ENCODE data around the gene PHETA2.

GRCh38 chr22:42101199-42101598 is 27.2 kb downstream of the PHETA2 start:
- TF ChIP-seq CTCF (IDR thresholded peaks at IDR 0.05; ENCODE audit: control extremely low read depth in 1 of 3, insufficient read depth in 1 of 3, low read depth in 1 of 3, low read length in 3 of 3) (no peak), CBX8 (IDR thresholded peaks at IDR 0.05; ENCODE audit: borderline replicate concordance, low read depth, low read length) (no peak), TAF1 (IDR thresholded peaks at IDR 0.05; ENCODE audit: low read depth, low read length) (no peak), EP300 (IDR thresholded peaks at IDR 0.05; ENCODE audit: borderline replicate concordance in 1 of 2, low read depth in 2 of 2, low read length in 2 of 2) (no peak), ZNF274 (IDR thresholded peaks at IDR 0.05; ENCODE audit: borderline replicate concordance, extremely low read depth, low read length) (no peak), RFX5 (IDR thresholded peaks at IDR 0.05; ENCODE audit: borderline replicate concordance, low read depth, low read length) (no peak), POLR2A (IDR thresholded peaks at IDR 0.05; ENCODE audit: control extremely low read depth in 1 of 2, low read depth in 2 of 2, low read length in 2 of 2) (no peak), POLR2AphosphoS5 (IDR thresholded peaks at IDR 0.05; ENCODE audit: low read depth, low read length) (no peak), CHD1 (IDR thresholded peaks at IDR 0.05; ENCODE audit: low read depth, low read length) (no peak), ATF3 (IDR thresholded peaks at IDR 0.05; ENCODE audit: insufficient read depth, low read depth, low read length) (no peak), CEBPB (IDR thresholded peaks at IDR 0.05; ENCODE audit: low read depth, low read length) (no peak), SIN3A (conservative IDR thresholded peaks at IDR 0.05 in 1 of 2, IDR thresholded peaks at IDR 0.05 in 1 of 2; ENCODE audit: low read depth in 1 of 2, low read length in 2 of 2) (no peak), JUND (IDR thresholded peaks at IDR 0.05; ENCODE audit: low read length) (no peak), CREB1 (IDR thresholded peaks at IDR 0.05) (no peak)

Measured in H1 (cell line).